ENCODE data around the gene DHRS3. TPM values are rescaled to one million over a fixed set of nuclear protein-coding genes. Genes with fewer than 3 reads are reported as not detected.

DHRS3 gene
- total and polyA plus RNA-seq, 2 of the 13 experiments (the other 11 are each of a cell fraction or from before 2014, with no cell fraction given): 48.5 to 90.5 TPM

GRCh38 chr1:12529640-12530174 is 88.3 kb downstream of the DHRS3 start (continued):
- TF ChIP-seq HIC2 (CRISPR knock-in tag; IDR thresholded peaks at IDR 0.05; ENCODE audit: low read depth) (no peak), HDAC2 (CRISPR knock-in tag; IDR thresholded peaks at IDR 0.05) (0 out of 2 replicates have a peak, but pooled peaks have one; percentile 5), ZBTB42 (CRISPR knock-in tag; IDR thresholded peaks at IDR 0.05) (no peak), ZNF672 (CRISPR knock-in tag; IDR thresholded peaks at IDR 0.05) (no peak), AGO2 (optimal IDR thresholded peaks at IDR 0.05; ENCODE audit: low read depth, low read length) (no peak), IRF2 (CRISPR knock-in tag; IDR thresholded peaks at IDR 0.05) (peak; percentile 8; the same call in 1 of the 2 replicates), ZBTB7A (CRISPR knock-in tag; IDR thresholded peaks at IDR 0.05) (no peak), ZNF850 (CRISPR knock-in tag; conservative IDR thresholded peaks at IDR 0.05) (0 out of 2 replicates have a peak, but pooled peaks have one; percentile 7), ZNF670 (CRISPR knock-in tag; IDR thresholded peaks at IDR 0.05; ENCODE audit: borderline replicate concordance) (0 out of 2 replicates have a peak, but pooled peaks have one; percentile 53)

GRCh38 chr1:12528021-12528852 is 89.8 kb downstream of the DHRS3 start:
- FAIRE-seq (peak; percentile 91), ATAC-seq (peak; percentile 90), DNase-seq (ENCODE audit: low spot score) (peak; percentile 98)
- BruUV-seq (replicated peaks): TSS peak; percentile 80
- ChIA-PET CTCF (ENCODE audit: low intra/inter-chr PET ratio, low total read pairs) (no interaction called here), POLR2A (interaction anchor here (0.9 to 9.3 kb wide), 20 partner anchors 9 to 189 kb away, joined by 3 to 220 read pairs (median 6); partner anchors contain the start of gene DHRS3)
- WGBS (ENCODE audit: low lambda C conversion rate): 4% methylated on average over 15 of the region's 24 CpGs
- Histone ChIP-seq H3K4me1 (ENCODE audit: insufficient read depth, low read length) (peaks cover 95% of the 10 kb centered on the region), H2AFZ (ENCODE audit: low read length) (no peak overlapping the region), H3K27me3 (ENCODE audit: control insufficient read depth in 1 of 2, insufficient read depth in 2 of 2, low read length in 2 of 2) (no peaks in the 10 kb centered on the region), H3K36me3 (replicated peaks in 1 of 2; ENCODE audit: control insufficient read depth in 1 of 2, insufficient read depth in 2 of 2, low read length in 2 of 2) (no peaks in the 10 kb centered on the region), H3K27ac (ENCODE audit: extremely low read length, insufficient read depth, low read length) (peak overlapping the region; percentile 76), H3K9me3 (ENCODE audit: low read length) (no peaks in the 10 kb centered on the region), H3K9ac (ENCODE audit: insufficient read depth, low read depth, low read length) (peak overlapping the region; percentile 57), H3K4me3 (replicated peaks in 1 of 3; ENCODE audit: insufficient read depth in 1 of 3, low read depth in 2 of 3, low read length in 3 of 3) (peak overlapping the region in 1 of 3 experiments; percentile 45; a peak in 2 of 6 replicates), H4K20me1 (ENCODE audit: insufficient read depth, low read length) (no peaks in the 10 kb centered on the region), H3K79me2 (ENCODE audit: insufficient read depth, low read length) (no peaks in the 10 kb centered on the region), H3K4me2 (ENCODE audit: low read depth, low read length) (peak overlapping the region; percentile 69)
- in situ Hi-C loops (cut with HindIII; ENCODE audit: extremely low pct_ligation_motif_present, low pct_unique_long_range_greater_than_20kb) (loop anchor here (5.0 to 10.0 kb wide), 3 partner anchors 51 to 123 kb away; partner anchors contain the start of gene DHRS3), intact Hi-C loops (cut with micrococcal nuclease; ENCODE audit: unreplicated experiment) (loop anchor here (1.0 to 10.0 kb wide), 4 partner anchors 90 to 213 kb away; partner anchors contain the start of gene DHRS3)
- TF ChIP-seq NR2F1 (CRISPR knock-in tag; IDR thresholded peaks at IDR 0.05) (peak; percentile 88 to 91), SP4 (CRISPR knock-in tag; IDR thresholded peaks at IDR 0.05) (no peak; the same call in 1 of the 2 replicates), ZNF749 (CRISPR knock-in tag; IDR thresholded peaks at IDR 0.05; ENCODE audit: borderline replicate concordance) (0 out of 2 replicates have a peak, but pooled peaks have one; percentile 72), ZSCAN5A (CRISPR knock-in tag; IDR thresholded peaks at IDR 0.05; ENCODE audit: borderline replicate concordance) (no peak), CBX2 (IDR thresholded peaks at IDR 0.05; ENCODE audit: low read depth, low read length) (no peak), CBX2 (CRISPR knock-in tag; IDR thresholded peaks at IDR 0.05; ENCODE audit: low read depth) (peak; percentile 59; the same call in 1 of the 2 replicates), ZBTB7A (CRISPR knock-in tag; IDR thresholded peaks at IDR 0.05) (peak; percentile 91), GLI4 (CRISPR knock-in tag; IDR thresholded peaks at IDR 0.05; ENCODE audit: borderline replicate concordance) (0 out of 2 replicates have a peak, but pooled peaks have one; percentile 31), ZNF20 (CRISPR knock-in tag; IDR thresholded peaks at IDR 0.05) (no peak), SUZ12 (IDR thresholded peaks at IDR 0.05; ENCODE audit: low read depth, low read length) (no peak), ZNF558 (CRISPR knock-in tag; IDR thresholded peaks at IDR 0.05; ENCODE audit: borderline replicate concordance) (0 out of 2 replicates have a peak, but pooled peaks have one; percentile 42)
